ENCODE measurements around the gene LDLRAD2. TPM values are rescaled to one million over a fixed set of nuclear protein-coding genes. Genes with fewer than 3 reads are reported as not detected.

LDLRAD2 gene
- total RNA-seq, 1 experiment from 2014 or later, result not detected

- BruUV-seq (replicated peaks), result TSS peak; percentile 7
- Histone ChIP-seq H3K36me3 (ENCODE audit: low read depth, low read length) (peaks cover 6% of the 10 kb centered on the region; the same call in 1 of the 2 replicates), H3K4me3 (ENCODE audit: low read length) (no peak overlapping the region), H3K79me2 (ENCODE audit: low read length) (no peaks in the 10 kb centered on the region), H3K4me2 (ENCODE audit: low read length) (no peak overlapping the region), H3F3A (ENCODE audit: low read length, unreplicated experiment) (no peaks in the 10 kb centered on the region), H3K4me1 (ENCODE audit: insufficient read depth, low read length) (no peaks in the 10 kb centered on the region), H3K9me2 (replicated peaks; ENCODE audit: low read length) (no peaks in the 10 kb centered on the region), H3K9me3 (ENCODE audit: low read length) (no peaks in the 10 kb centered on the region), H3K27ac (ENCODE audit: low read length) (no peak overlapping the region), H3K9ac (ENCODE audit: low read length) (no peak overlapping the region), H2AFZ (ENCODE audit: low read length) (no peak overlapping the region), H4K20me1 (ENCODE audit: low read length) (no peaks in the 10 kb centered on the region), H3K27me3 (ENCODE audit: low read length) (no peaks in the 10 kb centered on the region)
- ChIA-PET POLR2A (ENCODE audit: unreplicated experiment) (no interaction called here), CTCF (no interaction called here)
- TF ChIP-seq CTCF (conservative IDR thresholded peaks at IDR 0.05; ENCODE audit: low read depth, low read length) (no peak), EZH2 (IDR thresholded peaks at IDR 0.05; ENCODE audit: low read length, unreplicated experiment) (no peak), EZH2phosphoT487 (IDR thresholded peaks at IDR 0.05; ENCODE audit: borderline replicate concordance, low read length) (no peak)
- ATAC-seq (no peak), DNase-seq (no peak)
- intact Hi-C loops (cut with micrococcal nuclease), result no loop called here
Observed at GRCh38 chr1:21851430-21852250, 39.6 kb downstream of the LDLRAD2 start.

DNA sequence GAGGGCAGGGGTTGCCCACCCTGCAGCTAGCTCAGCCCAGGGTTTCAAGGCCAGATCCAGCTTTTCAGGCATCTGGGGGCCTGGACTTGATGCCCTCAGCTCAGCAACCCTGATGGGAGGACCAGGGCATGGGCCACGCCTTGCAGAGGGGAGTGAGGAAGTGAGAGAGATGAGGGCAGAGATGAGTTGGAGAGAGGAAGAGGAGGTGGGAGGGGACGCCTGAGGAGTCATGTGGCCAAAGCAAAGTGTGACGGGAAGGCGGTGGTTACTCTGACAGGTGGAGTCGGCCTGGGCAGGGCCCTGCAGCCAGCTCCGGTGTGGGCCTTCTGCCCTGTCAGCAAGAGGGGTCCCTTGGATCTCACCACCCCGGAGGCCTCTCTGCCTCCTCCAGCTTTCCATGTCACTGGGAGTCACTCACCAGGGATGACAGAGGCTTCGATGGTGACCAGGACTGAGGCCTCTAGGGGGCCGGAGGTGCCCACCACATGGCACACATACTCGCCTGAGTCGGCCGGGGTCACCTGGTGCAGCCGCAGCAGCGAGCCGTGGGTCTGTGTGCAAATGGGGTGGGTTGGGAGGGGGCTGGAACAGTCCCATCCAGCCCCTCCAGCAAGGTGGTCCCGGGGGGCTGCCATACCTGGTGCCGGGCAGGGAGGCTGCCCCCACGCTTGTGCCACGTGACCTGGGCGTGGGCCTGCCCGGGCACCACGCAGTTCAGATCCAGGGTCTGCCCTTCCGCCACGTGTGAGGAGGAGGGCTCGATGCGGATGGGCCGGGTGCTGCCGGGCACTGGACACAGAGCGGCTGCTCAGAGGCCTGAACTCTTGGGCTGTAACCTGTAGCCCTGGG, 40.4 kb downstream of the LDLRAD2 start:
- Histone ChIP-seq H3K36me3 (ENCODE audit: low read depth, low read length) (peaks cover 10% of the 10 kb centered on the region; the same call in 1 of the 2 replicates), H3K4me2 (ENCODE audit: low read length) (no peak overlapping the region), H3K79me2 (ENCODE audit: low read length) (no peaks in the 10 kb centered on the region), H3K9ac (ENCODE audit: low read length) (no peak overlapping the region), H3K4me3 (ENCODE audit: low read length) (no peak overlapping the region), H3K9me3 (ENCODE audit: low read length) (no peaks in the 10 kb centered on the region), H3F3A (ENCODE audit: low read length, unreplicated experiment) (no peaks in the 10 kb centered on the region), H3K27ac (ENCODE audit: low read length) (no peak overlapping the region), H3K9me2 (replicated peaks; ENCODE audit: low read length) (no peaks in the 10 kb centered on the region), H3K4me1 (ENCODE audit: insufficient read depth, low read length) (no peaks in the 10 kb centered on the region), H4K20me1 (ENCODE audit: low read length) (no peaks in the 10 kb centered on the region), H3K27me3 (ENCODE audit: low read length) (no peaks in the 10 kb centered on the region), H2AFZ (ENCODE audit: low read length) (no peak overlapping the region)
- no peak for DNase-seq
- ATAC-seq, result no peak
- ChIA-PET CTCF (no interaction called here), POLR2A (ENCODE audit: unreplicated experiment) (no interaction called here)
- TF ChIP-seq CTCF (conservative IDR thresholded peaks at IDR 0.05; ENCODE audit: low read depth, low read length) (no peak), EZH2phosphoT487 (IDR thresholded peaks at IDR 0.05; ENCODE audit: borderline replicate concordance, low read length) (no peak), EZH2 (IDR thresholded peaks at IDR 0.05; ENCODE audit: low read length, unreplicated experiment) (no peak)
- BruUV-seq (replicated peaks), result no TSS peak
- intact Hi-C loops (cut with micrococcal nuclease), result no loop called here

DNA sequence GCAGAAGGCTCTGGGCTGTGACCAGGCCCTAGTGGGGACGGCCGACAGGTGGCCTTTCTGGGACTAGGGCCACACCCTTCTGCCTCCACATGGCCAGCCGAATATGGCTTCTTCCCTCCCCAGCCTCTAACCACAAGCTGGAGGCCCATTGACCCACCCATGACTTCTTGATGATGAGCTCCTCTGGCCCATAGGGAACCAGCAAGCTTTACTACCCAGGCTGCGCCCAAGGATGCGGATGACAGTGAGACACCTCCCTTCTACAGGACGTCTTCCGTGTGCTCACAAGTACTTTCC, 41.0 kb downstream of the LDLRAD2 start:
- H3K9me3 ChIP-seq (ENCODE audit: low read length), result no peaks in the 10 kb centered on the region
- H3K79me2 ChIP-seq (ENCODE audit: low read length), result no peaks in the 10 kb centered on the region
- no peak for TF ChIP-seq EZH2 (IDR thresholded peaks at IDR 0.05; ENCODE audit: low read length, unreplicated experiment)
- H3K27ac ChIP-seq (ENCODE audit: low read length), result no peak overlapping the region
- no peak overlapping the region for H3K9ac ChIP-seq (ENCODE audit: low read length)
- ChIA-PET POLR2A (ENCODE audit: unreplicated experiment) (no interaction called here), CTCF (no interaction called here)
- H4K20me1 ChIP-seq (ENCODE audit: low read length), result no peaks in the 10 kb centered on the region
- intact Hi-C loops (cut with micrococcal nuclease), result no loop called here
- DNase-seq, result no peak
- no peak overlapping the region for H2AFZ ChIP-seq (ENCODE audit: low read length)
- ATAC-seq, result no peak
- H3F3A ChIP-seq (ENCODE audit: low read length, unreplicated experiment), result no peaks in the 10 kb centered on the region
- no TSS peak for BruUV-seq (replicated peaks)
- peaks cover 10% of the 10 kb centered on the region; the same call in 1 of the 2 replicates for H3K36me3 ChIP-seq (ENCODE audit: low read depth, low read length)
- no peak overlapping the region for H3K4me2 ChIP-seq (ENCODE audit: low read length)
- H3K4me1 ChIP-seq (ENCODE audit: insufficient read depth, low read length), result no peaks in the 10 kb centered on the region
- no peaks in the 10 kb centered on the region for H3K9me2 ChIP-seq (replicated peaks; ENCODE audit: low read length)
- no peak overlapping the region for H3K4me3 ChIP-seq (ENCODE audit: low read length)
- no peaks in the 10 kb centered on the region for H3K27me3 ChIP-seq (ENCODE audit: low read length)

Data from PC-3 (cell line).